HG03097 (cell line): ENCODE results near the gene ZNF865.

Experiments
- ATAC-seq: cut with Tn5 transposase; IDR thresholded peaks from one replicate; pipeline ENCODE4 v1.9.1; 2021; ENCODE audit not compliant: unreplicated experiment, low FRiP score

ZNF865 gene

GRCh38 chr19:55586976-55587668 lies 18.3 kb upstream of the ZNF865 start:
- ATAC-seq, result peak; percentile 87

DNA sequence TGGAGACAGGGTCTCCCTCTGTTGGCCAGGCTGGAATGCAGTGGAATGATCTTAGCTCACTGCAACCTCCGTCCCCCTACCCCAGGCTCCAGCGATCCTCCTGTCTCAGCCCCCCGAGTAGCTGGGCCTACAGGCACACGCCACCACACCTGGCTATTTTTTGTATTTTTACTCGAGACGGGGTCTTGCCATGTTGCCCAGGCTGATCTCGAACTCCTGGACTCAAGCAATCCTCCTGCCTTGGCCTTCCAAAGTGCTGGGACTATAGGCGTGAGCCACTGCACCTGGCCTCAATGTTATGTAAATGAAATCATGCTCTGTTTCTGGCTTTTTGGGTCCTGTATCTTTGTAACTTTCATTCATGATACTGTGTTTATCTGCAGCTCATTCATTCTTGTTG lies 16.7 kb upstream of the ZNF865 start:
- no peak for ATAC-seq

DNA sequence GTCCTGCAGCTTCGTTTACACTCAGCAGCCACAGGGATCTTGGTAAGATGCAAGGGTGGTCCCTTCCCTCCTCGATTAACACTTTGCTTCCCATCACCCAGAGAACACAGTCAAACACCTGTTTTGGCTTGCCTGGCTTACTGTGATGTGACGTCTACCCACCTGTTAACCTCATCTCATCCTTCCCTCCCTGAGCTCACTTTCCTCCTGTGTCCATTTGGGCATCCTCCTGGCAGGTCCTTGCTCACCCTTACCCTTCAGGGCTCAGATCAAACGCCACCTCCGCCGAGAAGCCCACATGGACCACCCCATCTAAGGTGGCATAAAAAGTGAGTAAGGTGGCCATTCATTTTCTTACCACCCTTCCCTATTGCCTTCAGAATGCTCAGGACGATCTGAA lies 15.3 kb upstream of the ZNF865 start:
- no peak for ATAC-seq

DNA sequence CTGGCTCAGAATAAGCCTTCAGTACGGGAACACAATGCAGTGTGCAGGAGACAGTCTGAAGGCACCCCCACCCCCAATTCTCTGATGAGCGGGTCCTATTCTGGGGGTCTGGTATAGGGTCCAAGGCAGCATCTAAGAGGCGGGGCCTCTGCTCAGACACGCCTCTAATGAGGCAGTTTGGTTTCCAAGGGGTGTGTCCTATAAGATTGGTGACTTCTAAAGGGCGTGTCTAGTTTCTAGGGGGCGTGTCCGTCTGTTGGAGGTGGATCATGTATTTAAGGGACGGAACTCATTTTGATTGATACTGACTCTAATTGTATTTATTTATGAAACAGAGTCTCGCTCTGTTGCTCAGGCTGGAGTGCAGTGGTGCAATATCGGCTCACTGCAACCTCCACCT lies 14.8 kb upstream of the ZNF865 start:
- ATAC-seq, result no peak

- no peak for ATAC-seq
These were observed 13.9 kb upstream of the ZNF865 start for GRCh38 chr19:55591555-55591954.

GRCh38 chr19:55592391-55593090 lies 12.9 kb upstream of the ZNF865 start:
- no peak for ATAC-seq

GRCh38 chr19:55593096-55593772 lies 12.2 kb upstream of the ZNF865 start:
- no peak for ATAC-seq

DNA sequence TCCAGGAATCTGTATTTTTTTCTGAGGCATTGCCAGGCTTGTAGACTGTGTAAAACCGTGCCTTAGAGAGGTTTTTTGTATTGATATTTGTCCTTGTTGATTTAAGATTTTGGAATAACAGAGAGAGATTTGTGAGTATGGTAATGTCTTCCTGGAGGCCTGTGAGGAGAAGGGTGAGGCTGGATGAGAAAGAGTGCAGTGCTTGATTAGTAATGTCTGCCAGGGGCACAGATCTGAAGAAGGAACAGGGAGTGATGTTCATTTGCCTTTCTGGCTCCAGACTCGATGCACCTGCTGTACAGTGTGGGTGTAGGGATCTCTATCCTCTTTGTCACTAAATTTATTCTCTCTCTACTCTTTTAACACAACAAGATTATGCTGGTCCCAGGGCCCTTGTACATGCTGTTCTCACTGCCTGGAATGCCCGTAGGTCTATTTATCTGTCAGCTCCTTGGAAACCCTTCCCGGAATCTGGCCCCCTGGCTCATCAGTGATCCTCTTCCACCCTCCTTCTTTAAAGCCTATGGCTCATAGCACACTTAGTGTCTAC lies 10.4 kb upstream of the ZNF865 start:
- no peak for ATAC-seq

GRCh38 chr19:55596304-55596703 lies 9.1 kb upstream of the ZNF865 start:
- ATAC-seq, result no peak

DNA sequence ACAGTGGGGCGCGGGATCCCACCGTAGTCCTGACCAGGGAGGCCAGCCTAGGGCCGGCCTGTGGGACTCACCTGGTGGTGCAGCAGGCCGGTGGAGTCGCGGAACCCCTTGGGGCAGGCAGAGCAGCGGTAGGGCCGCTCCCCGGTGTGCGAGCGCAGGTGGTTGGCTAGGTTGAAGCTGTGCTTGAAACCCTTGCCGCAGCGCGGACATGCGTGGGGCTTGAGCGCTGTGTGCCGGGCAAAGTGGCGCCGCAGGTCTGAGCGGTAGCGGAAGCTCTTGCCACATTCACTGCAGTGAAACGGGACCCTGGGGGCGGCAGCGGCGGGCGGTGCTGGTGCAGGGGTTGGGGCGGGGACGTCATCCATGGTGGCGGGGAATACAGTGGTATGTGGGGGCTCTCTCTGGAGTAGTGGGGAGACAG lies 7.9 kb upstream of the ZNF865 start:
- no peak for ATAC-seq

- ATAC-seq, result no peak
These were observed 7.4 kb upstream of the ZNF865 start for GRCh38 chr19:55598034-55598433.

- ATAC-seq, result peak; percentile 45
These were observed 6.6 kb upstream of the ZNF865 start for GRCh38 chr19:55598719-55599467.

DNA sequence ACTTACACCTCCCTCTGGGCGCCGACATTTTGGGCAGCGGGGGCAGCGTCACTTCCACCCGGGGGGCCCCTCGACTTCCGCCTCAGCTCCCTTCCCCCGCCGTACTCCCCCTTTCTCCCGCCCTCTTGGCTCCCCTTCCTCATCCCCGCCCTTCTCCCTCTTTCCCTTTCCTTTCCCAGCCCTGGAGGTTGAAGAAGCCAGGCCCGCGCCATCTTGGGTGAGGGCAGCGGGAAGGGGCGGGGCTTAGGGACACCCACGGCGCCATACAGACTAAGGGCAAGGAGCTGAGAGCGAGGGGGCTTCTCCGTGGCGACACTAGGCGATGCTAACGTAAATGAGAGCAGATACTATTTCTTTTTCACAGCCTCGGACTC lies 6.0 kb upstream of the ZNF865 start, which contains the start of gene FIZ1:
Gene FIZ1, minus strand, starts transcription at position 50 of the 374 bp plus-strand sequence. CDS start 1,652 bp downstream, outside the sequence.
- ATAC-seq, result peak; percentile 48

DNA sequence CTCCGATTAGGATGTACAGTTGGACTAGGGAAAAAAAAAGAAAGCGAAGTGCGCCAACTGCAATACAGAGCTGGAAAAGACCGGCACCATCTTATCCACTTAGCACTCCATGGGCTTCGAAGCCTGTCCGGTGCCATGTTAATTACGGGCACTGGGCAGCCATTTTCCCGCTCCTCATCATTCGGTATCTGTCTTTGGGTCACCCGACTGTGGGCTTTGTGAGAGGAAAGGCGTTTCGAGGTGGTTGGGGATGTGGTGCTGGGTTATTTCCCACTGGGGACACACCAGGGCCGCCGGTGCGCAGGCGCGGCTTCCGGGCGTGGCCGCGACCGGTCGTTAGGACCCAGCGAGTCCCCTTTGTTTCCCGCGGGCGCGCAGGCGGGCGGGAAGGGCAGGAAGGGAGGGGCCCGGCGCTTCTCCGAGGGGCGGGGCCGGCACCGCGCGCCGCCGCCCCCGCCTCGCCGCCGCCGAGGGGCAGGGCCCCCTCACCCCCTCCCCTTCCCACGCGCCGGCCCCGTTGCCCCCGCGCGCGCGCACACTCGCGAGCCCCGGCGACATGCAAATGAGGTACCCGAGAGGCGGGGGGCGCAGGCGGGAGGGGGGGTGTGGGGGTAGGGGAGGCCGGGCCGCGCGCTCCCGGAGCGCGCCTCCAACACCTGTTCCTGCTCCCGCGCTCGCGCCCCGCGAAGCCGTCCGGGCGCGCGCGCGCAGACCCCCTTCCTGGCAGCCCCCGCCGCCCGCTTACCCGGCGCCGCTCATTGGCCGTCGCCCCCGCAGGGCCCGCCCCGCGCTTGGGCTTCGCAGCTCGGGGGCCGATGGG lies 5.4 kb upstream of the ZNF865 start, which contains the start of gene ZNF524:
Gene ZNF524, plus strand, starts transcription at position 447 of the 820 bp plus-strand sequence. CDS start 1,825 bp downstream, outside the sequence.
- peak; percentile 41 for ATAC-seq

- ATAC-seq, result no peak
These were observed 4.8 kb upstream of the ZNF865 start for GRCh38 chr19:55600662-55601028.

- ATAC-seq, result no peak
These were observed 4.4 kb upstream of the ZNF865 start for GRCh38 chr19:55601084-55601483.

- no peak for ATAC-seq
These were observed 3.1 kb upstream of the ZNF865 start for GRCh38 chr19:55602104-55603001.

DNA sequence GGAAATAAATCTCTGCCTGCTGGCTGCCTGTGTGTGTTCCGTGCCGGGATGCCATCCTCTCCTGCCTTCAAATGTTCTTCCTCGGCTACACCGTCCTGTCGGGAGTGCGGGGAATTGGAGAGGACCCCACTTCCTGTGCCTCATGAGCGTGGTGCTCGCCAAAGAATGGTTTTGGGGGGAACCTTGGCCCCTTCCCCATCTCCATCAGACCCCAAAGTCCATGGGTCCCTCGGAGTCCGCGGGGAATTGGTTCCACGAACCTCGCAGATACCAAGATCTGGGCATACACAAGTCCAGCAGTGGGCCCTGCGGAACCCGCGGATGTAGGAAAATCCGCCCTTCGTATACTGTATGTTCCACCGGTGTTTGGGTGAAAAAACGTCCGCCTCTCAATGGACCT lies 2.3 kb upstream of the ZNF865 start:
- no peak for ATAC-seq
